TTC549 (cell line): ENCODE results near the gene IL17REL.

Source experiments
- FAIRE-seq: peaks from 2 replicates; lab custom pipeline; 2012; peaks lifted over from hg19 to GRCh38; lab: Jason Lieb, UNC

The IL17REL gene

GRCh38 chr22:50012211-50013181, at the start of gene IL17REL:
Gene IL17REL (minus strand): TSS chr22:50012765. CDS start chr22:50012646, 119 bp downstream.
- FAIRE-seq, result no peak

- FAIRE-seq, result no peak
Measured at GRCh38 chr22:50061824-50062355, 49.3 kb upstream of the IL17REL start.

- no peak for FAIRE-seq
Measured at GRCh38 chr22:50061141-50061823, 48.7 kb upstream of the IL17REL start.

GRCh38 chr22:50060441-50061140, 48.0 kb upstream of the IL17REL start:
- FAIRE-seq, result no peak

- FAIRE-seq, result no peak
Measured at GRCh38 chr22:50059881-50060262, 47.3 kb upstream of the IL17REL start.

DNA sequence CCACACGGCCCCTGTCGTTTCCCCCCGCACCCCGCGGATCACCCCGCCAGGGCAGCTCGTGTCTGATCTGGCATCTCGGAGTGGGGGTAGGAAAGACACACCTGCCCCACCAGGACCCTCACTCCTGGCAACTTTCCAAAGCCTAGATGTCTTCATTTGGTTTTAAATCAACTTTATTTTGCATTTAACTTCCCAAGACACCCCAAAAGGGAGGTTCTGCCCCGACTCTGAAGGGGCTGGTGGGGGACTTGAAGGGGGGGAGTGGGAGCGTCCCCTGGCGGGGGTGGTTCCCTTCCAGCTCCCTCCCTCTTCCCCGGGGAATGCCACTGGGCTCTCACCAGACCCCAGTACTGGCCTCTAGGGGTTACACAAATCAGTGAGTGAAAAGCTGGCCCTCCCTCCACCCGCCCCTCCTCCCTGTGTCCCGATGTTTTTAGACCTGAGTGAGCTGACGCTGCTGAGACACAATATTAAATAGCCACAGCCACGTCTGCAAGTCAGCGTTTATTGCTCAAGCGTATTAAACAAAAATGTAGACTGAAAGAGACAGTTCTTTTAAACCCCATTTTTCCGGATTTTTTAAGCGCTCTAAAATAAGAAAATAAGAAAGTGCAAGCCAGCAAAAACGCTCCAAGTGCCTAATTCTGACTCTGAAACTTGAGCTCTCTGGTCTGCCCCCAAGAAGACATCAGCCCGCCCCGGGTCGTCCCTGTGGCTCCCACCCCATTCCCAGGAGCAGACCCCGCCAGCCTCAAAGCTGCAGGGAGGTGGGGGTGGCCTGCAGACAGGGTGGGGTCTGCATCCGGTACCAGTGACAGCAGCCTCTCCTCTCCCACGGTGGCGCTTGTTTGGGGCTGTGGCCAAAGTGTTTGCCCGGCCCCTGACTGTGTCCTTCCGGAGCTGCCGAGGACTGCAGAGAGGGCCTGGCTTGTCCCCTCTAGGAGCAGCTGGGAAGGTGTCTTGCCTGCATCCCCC, 46.6 kb upstream of the IL17REL start:
- FAIRE-seq, result no peak

DNA sequence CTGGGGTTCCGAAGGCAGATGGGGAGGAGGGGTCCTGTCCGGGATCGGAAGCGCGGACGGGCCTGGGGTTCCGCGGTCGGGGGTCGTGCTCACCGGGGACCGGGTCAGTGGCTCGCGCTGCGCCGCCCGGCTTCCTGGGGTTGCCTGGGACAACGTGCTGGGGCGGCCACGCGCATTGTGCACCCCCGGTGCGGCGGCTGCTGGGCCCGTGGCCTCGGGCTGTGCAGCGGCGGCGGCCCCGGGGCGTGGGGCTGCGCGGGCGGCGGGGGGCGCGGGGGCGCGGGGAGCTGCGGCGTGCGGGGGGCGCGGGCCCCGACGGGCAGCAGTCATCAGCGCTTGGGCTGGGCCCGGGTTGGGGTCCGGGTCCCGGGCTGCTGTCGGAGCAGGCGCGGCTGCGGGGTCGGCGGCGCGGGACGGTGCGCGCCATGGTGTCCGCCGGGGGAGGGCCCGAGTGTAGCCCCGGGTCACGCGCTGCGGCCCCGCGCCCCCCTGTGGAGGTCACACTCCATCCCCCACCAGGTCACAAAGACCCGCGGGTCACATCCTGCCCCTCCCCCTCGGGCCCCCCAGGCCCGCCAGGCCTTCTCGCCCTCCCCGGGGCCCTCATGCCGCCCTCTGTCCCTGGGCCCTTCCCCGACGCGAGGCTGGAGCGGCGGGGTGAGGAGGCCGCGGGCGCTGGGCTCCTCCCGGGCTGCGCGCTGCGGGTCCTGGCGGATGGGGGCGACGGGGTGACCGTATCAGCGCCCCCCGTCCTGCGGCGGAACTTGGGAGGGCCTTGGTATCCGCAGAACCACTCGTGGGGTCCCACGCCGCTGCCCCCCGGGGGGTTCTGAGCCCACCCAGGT, 45.7 kb upstream of the IL17REL start, which contains the start of gene TTLL8:
TTLL8 (minus strand) TSS at position 238 of the 845 bp plus-strand sequence.
- no peak for FAIRE-seq

DNA sequence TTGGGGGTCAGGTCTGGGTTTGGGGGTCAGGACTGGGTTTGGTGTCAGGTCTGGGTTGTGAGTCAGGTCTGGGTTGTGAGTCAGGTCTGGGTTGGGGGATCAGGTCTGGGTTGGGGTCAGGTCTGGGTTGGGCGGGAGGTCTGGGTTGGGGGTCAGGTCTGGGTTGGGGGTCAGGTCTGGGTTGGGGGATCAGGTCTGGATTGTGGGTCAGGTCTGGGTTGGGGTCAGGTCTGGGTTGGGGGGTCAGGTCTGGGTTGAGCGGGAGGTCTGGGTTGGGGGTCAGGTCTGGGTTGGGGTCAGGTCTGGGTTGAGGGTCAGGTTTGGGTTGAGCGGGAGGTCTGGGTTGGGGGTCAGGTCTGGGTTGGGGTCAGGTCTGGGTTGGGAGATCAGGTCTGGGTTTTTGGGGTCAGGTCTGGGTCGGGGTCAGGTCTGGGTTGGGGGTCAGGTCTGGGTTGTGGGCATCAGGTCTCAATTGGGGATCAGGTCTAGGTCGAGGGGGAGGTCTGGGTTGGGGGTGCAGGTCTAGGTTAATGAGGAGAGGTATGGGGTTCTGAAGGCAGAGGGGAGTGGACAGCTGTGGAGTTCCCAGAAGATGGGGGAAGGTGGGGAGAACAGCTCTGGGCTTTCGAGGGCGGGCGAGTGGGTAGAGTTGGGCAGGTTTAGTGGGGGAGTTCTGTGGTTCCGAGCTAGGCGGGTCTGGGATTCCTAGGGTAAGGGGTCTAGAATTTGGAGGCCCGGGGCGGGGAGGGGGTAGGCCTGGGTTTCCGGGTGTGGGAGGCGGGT, 44.9 kb upstream of the IL17REL start:
- no peak for FAIRE-seq

GRCh38 chr22:50056214-50056972, 43.8 kb upstream of the IL17REL start:
- FAIRE-seq, result no peak

DNA sequence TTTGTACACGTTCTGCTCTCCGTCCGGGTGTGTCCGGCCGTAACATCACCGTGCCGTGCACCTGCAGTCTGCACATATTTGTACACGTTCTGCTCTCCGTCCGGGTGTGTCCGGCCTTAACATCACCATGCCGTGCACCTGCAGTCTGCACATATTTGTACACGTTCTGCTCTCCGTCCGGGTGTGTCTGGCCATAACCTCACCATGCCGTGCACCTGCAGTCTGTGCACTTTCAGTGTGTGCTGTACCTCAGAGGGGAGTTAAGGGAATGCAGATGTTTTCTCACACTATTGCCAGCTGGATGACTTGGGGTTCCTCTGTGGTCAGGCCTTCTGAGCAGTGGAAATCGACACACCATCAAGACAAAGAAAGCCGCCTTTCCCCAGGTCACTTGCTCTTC, 41.3 kb upstream of the IL17REL start:
- FAIRE-seq, result no peak

- FAIRE-seq, result no peak
Measured at GRCh38 chr22:50051930-50052329, 39.4 kb upstream of the IL17REL start.

DNA sequence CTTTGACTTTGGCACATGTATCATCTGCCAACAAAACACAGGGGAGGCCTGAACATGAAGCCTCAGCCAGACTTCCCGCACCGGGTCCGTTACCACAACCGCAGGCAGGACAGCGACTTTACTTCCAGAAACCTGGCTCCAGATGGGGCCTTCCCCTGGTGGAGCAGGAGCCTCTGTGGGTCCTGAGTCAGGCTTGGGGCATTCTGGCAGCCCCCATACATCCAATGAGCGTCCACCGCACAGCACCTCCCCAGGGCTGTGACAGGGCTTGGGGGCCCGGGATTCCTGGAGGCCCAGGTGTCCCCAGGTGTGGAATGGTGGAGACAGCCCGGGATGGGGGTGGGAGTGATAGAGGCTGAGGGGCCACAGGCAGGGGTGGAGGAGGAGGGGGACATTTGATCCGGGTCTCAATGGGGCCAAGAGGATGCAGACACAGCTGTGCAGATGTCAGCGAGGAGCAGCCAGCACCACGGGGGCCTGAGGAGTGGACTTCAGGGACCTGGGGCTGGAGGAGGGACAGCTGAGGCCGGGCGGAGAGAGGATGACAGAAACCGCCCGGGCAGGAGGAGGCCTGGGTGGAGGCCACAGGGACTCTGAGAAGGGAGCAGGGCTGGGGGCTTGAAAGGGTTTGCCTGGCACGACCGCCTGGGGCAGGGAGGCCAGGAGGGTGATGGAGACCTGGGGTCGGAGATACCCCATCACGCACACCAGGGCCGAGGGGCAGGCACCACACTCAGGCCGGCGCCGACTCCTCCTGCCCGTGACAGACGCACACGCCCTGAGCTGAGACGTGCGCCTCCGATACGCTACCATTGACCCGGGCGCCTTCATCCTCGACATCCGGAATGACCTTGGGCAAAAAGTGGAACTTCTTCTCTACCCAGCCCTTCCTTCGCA, 37.0 kb upstream of the IL17REL start:
- no peak for FAIRE-seq

DNA sequence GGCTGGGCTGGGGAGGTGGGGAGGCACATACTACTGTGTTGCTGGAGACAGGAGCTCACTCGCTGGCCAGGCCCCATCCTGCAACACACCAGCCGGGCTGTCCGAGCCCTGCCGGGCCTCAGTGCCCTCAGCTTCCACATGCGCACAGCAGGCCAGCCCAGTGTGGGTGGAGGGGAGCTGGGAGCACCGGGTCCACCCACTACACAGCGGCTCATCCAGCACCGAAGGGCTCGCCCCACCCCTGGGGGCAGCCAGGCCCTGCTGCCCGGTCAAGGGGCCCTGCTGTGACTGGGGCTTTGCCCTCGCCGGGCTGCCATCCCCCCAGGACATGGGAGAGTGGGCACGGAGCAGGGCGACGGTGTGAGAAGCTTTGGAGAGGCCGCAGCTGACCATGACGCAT, 36.3 kb upstream of the IL17REL start:
- no peak for FAIRE-seq

DNA sequence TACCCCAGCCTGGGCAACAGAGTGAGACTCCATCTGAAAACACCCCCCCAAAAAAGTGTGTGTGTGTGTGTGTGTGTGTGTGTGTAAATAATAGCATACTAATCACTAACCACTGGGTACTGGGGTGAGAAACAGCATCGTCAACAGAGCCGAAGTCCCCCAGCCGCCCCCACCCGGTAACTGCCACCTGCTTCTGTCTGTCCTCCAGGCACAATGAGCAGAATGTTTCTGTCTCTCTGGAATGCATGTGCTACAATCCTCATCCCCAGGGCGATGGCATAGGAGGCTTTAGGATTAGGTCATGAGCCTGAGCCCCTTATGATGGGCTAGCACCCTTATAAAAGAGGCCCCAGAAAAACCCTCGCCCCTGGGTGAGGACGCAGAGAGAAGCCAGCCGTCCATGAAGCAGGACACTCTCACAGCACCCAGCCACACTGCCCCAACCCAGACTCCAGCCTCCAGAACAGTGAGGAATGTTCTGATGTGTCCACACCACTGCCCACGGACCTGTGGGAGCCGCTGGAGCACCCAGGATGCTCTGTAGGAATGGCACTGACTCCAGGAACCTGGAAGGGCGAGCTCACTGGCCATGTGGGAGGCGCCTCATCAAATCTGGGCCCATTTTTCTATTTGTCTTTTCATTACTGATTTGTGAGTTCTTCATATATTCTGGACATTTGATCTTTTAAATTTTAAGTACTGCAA, 35.6 kb upstream of the IL17REL start:
- FAIRE-seq, result no peak

- no peak for FAIRE-seq
Measured at GRCh38 chr22:50047346-50047745, 34.8 kb upstream of the IL17REL start.

- FAIRE-seq, result no peak
Measured at GRCh38 chr22:50046481-50047245, 34.1 kb upstream of the IL17REL start.
